ENCODE data around the gene SMAP1. TPM values are rescaled to one million over a fixed set of nuclear protein-coding genes. Genes with fewer than 3 reads are reported as not detected.

SMAP1 gene
- 10 to 100 TPM; 16.8 to 28.2 (median 23.8) TPM for total RNA-seq
- polyA plus RNA-seq = 10 to 100 TPM; 12.0 to 12.6 (median 12.6) TPM
- long read RNA-seq, donor 1, partial matches to known transcripts = 7 of 7 reads
- long read RNA-seq, donor 1, other reads (novel, unspliced or antisense) = 0 of 7 reads
- long read RNA-seq, donor 2, partial matches to known transcripts = 12 of 15 reads
- long read RNA-seq, donor 2, other reads (novel, unspliced or antisense) = 0 of 15 reads

GRCh38 chr6:70667711-70668498, at the start of gene SMAP1:
Gene SMAP1, plus strand, starts transcription at chr6:70667883. Its CDS starts 141 bp downstream, at chr6:70668024.
- Histone ChIP-seq H3K9me3 (no peaks in the 10 kb centered on the region), H3K4me1 (peaks cover 12 to 55% (median 44%) of the 10 kb centered on the region in 6 donors), H3K27me3 (replicated peaks in 1 of 7) (no peaks in the 10 kb centered on the region), H3K4me3 (peak within 1 kb of the TSS; percentile 69 to 95 (median 88)), H3K27ac (peak within 1 kb of the TSS; percentile 83 to 96 (median 96)), H3K36me3 (no peaks in the 10 kb centered on the region)
- DNase-seq = peak; percentile 99
- peak in 1 of 11 experiments; percentile 18 for TF ChIP-seq CTCF (IDR thresholded peaks at IDR 0.05 in 8 of 11, conservative IDR thresholded peaks at IDR 0.05 in 3 of 11)
- TF ChIP-seq POLR2AphosphoS5 (IDR thresholded peaks at IDR 0.05) = peak; percentile 89 to 94 (median 92)
- peak in 2 of 3 donors; percentile 28 to 42 for TF ChIP-seq POLR2A (IDR thresholded peaks at IDR 0.05)
- WGBS, 5 donors = 0 to 1% (median 0%) methylated on average over 4 to 90 of the region's 90 CpGs
- intact Hi-C loops (cut with DNase I; ENCODE audit: low total_unique reads) = no loop called here

GRCh38 chr6:70620746-70621145, 46.9 kb upstream of the SMAP1 start:
- Histone ChIP-seq H3K27me3 (replicated peaks in 1 of 7) (no peaks in the 10 kb centered on the region), H3K27ac (no peak overlapping the region), H3K9me3 (no peaks in the 10 kb centered on the region), H3K4me3 (no peak overlapping the region), H3K36me3 (no peaks in the 10 kb centered on the region), H3K4me1 (no peaks in the 10 kb centered on the region)
- TF ChIP-seq POLR2AphosphoS5 (IDR thresholded peaks at IDR 0.05) (no peak), CTCF (IDR thresholded peaks at IDR 0.05 in 8 of 11, conservative IDR thresholded peaks at IDR 0.05 in 3 of 11) (no peak), POLR2A (IDR thresholded peaks at IDR 0.05) (no peak)
- intact Hi-C loops (cut with DNase I; ENCODE audit: low total_unique reads) = no loop called here
- no peak for DNase-seq
- 89 to 98% (median 98%) methylated on average over 1 of the region's 1 CpG for WGBS, 5 donors

GRCh38 chr6:70622461-70622860, 45.2 kb upstream of the SMAP1 start:
- no peaks in the 10 kb centered on the region for H3K27me3 ChIP-seq (replicated peaks in 1 of 7)
- no peak overlapping the region for H3K27ac ChIP-seq
- DNase-seq = no peak
- no peaks in the 10 kb centered on the region for H3K36me3 ChIP-seq
- H3K4me1 ChIP-seq = no peaks in the 10 kb centered on the region
- intact Hi-C loops (cut with DNase I; ENCODE audit: low total_unique reads) = no loop called here
- no peak for TF ChIP-seq POLR2AphosphoS5 (IDR thresholded peaks at IDR 0.05)
- no peak for TF ChIP-seq POLR2A (IDR thresholded peaks at IDR 0.05)
- TF ChIP-seq CTCF (IDR thresholded peaks at IDR 0.05 in 8 of 11, conservative IDR thresholded peaks at IDR 0.05 in 3 of 11) = no peak
- 69 to 89% (median 75%) methylated on average over 1 of the region's 1 CpG for WGBS, 5 donors
- H3K9me3 ChIP-seq = peaks cover 0 to under 1% (median 0%) of the 10 kb centered on the region in 8 donors
- no peak overlapping the region for H3K4me3 ChIP-seq

GRCh38 chr6:70625436-70625835, 42.2 kb upstream of the SMAP1 start:
- H3K9me3 ChIP-seq = peaks cover 0 to 5% (median 0%) of the 10 kb centered on the region in 8 donors
- no peak for TF ChIP-seq POLR2AphosphoS5 (IDR thresholded peaks at IDR 0.05)
- no peak for TF ChIP-seq POLR2A (IDR thresholded peaks at IDR 0.05)
- no peak for TF ChIP-seq CTCF (IDR thresholded peaks at IDR 0.05 in 8 of 11, conservative IDR thresholded peaks at IDR 0.05 in 3 of 11)
- no peaks in the 10 kb centered on the region for H3K4me1 ChIP-seq
- no peak overlapping the region for H3K4me3 ChIP-seq
- DNase-seq = no peak
- no peaks in the 10 kb centered on the region for H3K36me3 ChIP-seq
- intact Hi-C loops (cut with DNase I; ENCODE audit: low total_unique reads) = no loop called here
- H3K27me3 ChIP-seq (replicated peaks in 1 of 7) = no peaks in the 10 kb centered on the region
- H3K27ac ChIP-seq = no peak overlapping the region

Data from spleen (tissue), 13 donors.